H9 (cell line): ENCODE measurements around the gene GABARAP. TPM values are rescaled to one million over a fixed set of nuclear protein-coding genes. Genes with fewer than 3 reads are reported as not detected.

Source experiments
- DNase-seq: peaks from one replicate; pipeline ENCODE4 v3.0.0-alpha.2; 2017
- H2AFZ ChIP-seq: one replicate; pipeline ENCODE4 v1.6.1; 2013; ENCODE audit warnings: mild to moderate bottlenecking, low read length, control low read depth, moderate library complexity
- H2AK5ac ChIP-seq: 2 replicates; pipeline ENCODE4 v1.6.1; 2013; ENCODE audit warnings: low read length, control low read depth, mixed read lengths; ENCODE audit not compliant: insufficient read length
- H2BK120ac ChIP-seq: one replicate; pipeline ENCODE4 v1.6.1; 2013; ENCODE audit warnings: low read depth, mild to moderate bottlenecking, low read length, control low read depth, inconsistent platforms; ENCODE audit not compliant: poor library complexity, severe bottlenecking
- H2BK12ac ChIP-seq: 2 replicates; pipeline ENCODE4 v1.6.1; 2013; ENCODE audit warnings: low read length, control low read depth, mixed read lengths, low read depth; ENCODE audit not compliant: insufficient read length
- H2BK15ac ChIP-seq: 2 replicates; pipeline ENCODE4 v1.6.1; 2013; ENCODE audit warnings: low read depth, low read length, control low read depth
- H2BK20ac ChIP-seq: one replicate; pipeline ENCODE4 v1.6.1; 2013; ENCODE audit warnings: low read depth, mild to moderate bottlenecking, low read length, control low read depth, inconsistent platforms; ENCODE audit not compliant: poor library complexity, severe bottlenecking
- H2BK5ac ChIP-seq: 2 replicates; pipeline ENCODE4 v1.6.1; 2013; ENCODE audit warnings: low read length, control low read depth, mixed read lengths; ENCODE audit not compliant: insufficient read length
- H3K14ac ChIP-seq: 2 replicates; pipeline ENCODE4 v1.6.1; 2013; ENCODE audit warnings: low read length, control low read depth; ENCODE audit not compliant: insufficient read depth
- H3K18ac ChIP-seq: 2 replicates; pipeline ENCODE4 v1.6.1; 2013; ENCODE audit warnings: low read depth, mild to moderate bottlenecking, mixed read lengths, low read length, control low read depth; ENCODE audit not compliant: insufficient read length
- H3K23ac ChIP-seq: 2 replicates; pipeline ENCODE4 v1.6.1; 2013; ENCODE audit warnings: low read length, control low read depth, mixed read lengths, low read depth; ENCODE audit not compliant: insufficient read length
- H3K23me2 ChIP-seq: 2 replicates; pipeline ENCODE4 v1.6.1; 2013; ENCODE audit warnings: low read depth, mild to moderate bottlenecking, mixed read lengths, low read length, control low read depth; ENCODE audit not compliant: insufficient read length, poor library complexity, severe bottlenecking
- H3K27ac ChIP-seq: 2 replicates; pipeline ENCODE4 v1.5.1; 2013; ENCODE audit warnings: low read length, control low read depth, mixed read lengths, low read depth; ENCODE audit not compliant: insufficient read length
- H3K27me3 ChIP-seq: 2 replicates; pipeline ENCODE4 v1.6.1; 2013; ENCODE audit warnings: low read length, control low read depth, inconsistent platforms; ENCODE audit not compliant: insufficient read depth
- H3K4ac ChIP-seq: 2 replicates; pipeline ENCODE4 v1.6.1; 2013; ENCODE audit warnings: low read depth, mild to moderate bottlenecking, control low read depth, inconsistent platforms, low read length, moderate library complexity
- H3K4me1 ChIP-seq: 2 replicates; pipeline ENCODE4 v1.6.1; 2013; ENCODE audit warnings: low read length, control low read depth, inconsistent platforms; ENCODE audit not compliant: insufficient read depth
- H3K4me2 ChIP-seq: 2 replicates; pipeline ENCODE4 v1.6.1; 2013; ENCODE audit warnings: low read length, control low read depth, mixed read lengths; ENCODE audit not compliant: insufficient read length, insufficient read depth
- H3K56ac ChIP-seq: 2 replicates; pipeline ENCODE4 v1.6.1; 2013; ENCODE audit warnings: low read depth, mild to moderate bottlenecking, mixed read lengths, low read length, control low read depth; ENCODE audit not compliant: insufficient read length
- H3K79me1 ChIP-seq: 2 replicates; pipeline ENCODE4 v1.6.1; 2013; ENCODE audit warnings: low read depth, mild to moderate bottlenecking, moderate library complexity, low read length, control low read depth, inconsistent platforms; ENCODE audit not compliant: insufficient read depth, poor library complexity, severe bottlenecking
- H3K79me2 ChIP-seq: 2 replicates; pipeline ENCODE4 v1.6.1; 2013; ENCODE audit warnings: low read length, control low read depth, inconsistent platforms; ENCODE audit not compliant: insufficient read depth
- H3K9ac ChIP-seq: 2 replicates; pipeline ENCODE4 v1.6.1; 2013; ENCODE audit warnings: low read length, control low read depth, mixed read lengths; ENCODE audit not compliant: insufficient read length; ENCODE audit errors: extremely low read depth
- H3K9me3 ChIP-seq: one replicate; pipeline ENCODE4 v1.6.1; 2013; ENCODE audit warnings: low read depth, low read length, inconsistent platforms; ENCODE audit not compliant: control insufficient read depth
- H3T11ph ChIP-seq: one replicate; pipeline ENCODE4 v1.6.1; 2013; ENCODE audit warnings: mild to moderate bottlenecking, low read length, control low read depth, inconsistent platforms
- H4K20me1 ChIP-seq: one replicate; pipeline ENCODE4 v1.6.1; 2013; ENCODE audit not compliant: control insufficient read depth, insufficient read length, insufficient read depth
- H4K5ac ChIP-seq: 2 replicates; pipeline ENCODE4 v1.6.1; 2013; ENCODE audit warnings: low read depth, mild to moderate bottlenecking, mixed read lengths, low read length, control low read depth; ENCODE audit not compliant: insufficient read length
- H4K8ac ChIP-seq: replicated peaks from 2 replicates; pipeline ENCODE4 v1.6.1; 2013; ENCODE audit warnings: low read length, control low read depth, mixed read lengths, low read depth; ENCODE audit not compliant: insufficient read length
- H4K91ac ChIP-seq: 2 replicates; pipeline ENCODE4 v1.6.1; 2013; ENCODE audit warnings: low read depth, mild to moderate bottlenecking, moderate library complexity, mixed read lengths, low read length, control low read depth; ENCODE audit not compliant: insufficient read length
- H3K27ac Mint-ChIP-seq, 3 experiments: 2 replicates in 2 of 3; 3 replicates in 1 of 3; pipeline ENCODE4 v1.8.0; 2020 to 2021; ENCODE audit warnings: mixed read lengths in 3 of 3, mild to moderate bottlenecking in 1 of 3, moderate library complexity in 1 of 3
- H3K27me3 Mint-ChIP-seq: 2 replicates; pipeline ENCODE4 v1.8.0; 2021; ENCODE audit warnings: low read depth, mild to moderate bottlenecking, moderate library complexity, mixed read lengths
- H3K36me3 Mint-ChIP-seq, 3 experiments: 2 replicates in 2 of 3; 3 replicates in 1 of 3; pipeline ENCODE4 v1.8.0; 2020 to 2021; ENCODE audit warnings: low read depth in 3 of 3, mixed read lengths in 3 of 3; ENCODE audit not compliant: insufficient read depth in 1 of 3
- H3K4me1 Mint-ChIP-seq, 2 experiments: 2 replicates each; pipeline ENCODE4 v1.8.0; 2020; ENCODE audit warnings: mixed read lengths in 2 of 2
- H3K4me3 Mint-ChIP-seq, 2 experiments: 2 replicates in 1 of 2; 3 replicates in 1 of 2; pipeline ENCODE4 v1.8.0; 2020 to 2021; ENCODE audit warnings: mild to moderate bottlenecking in 2 of 2, mixed read lengths in 2 of 2, moderate library complexity in 1 of 2
- H3K9me3 Mint-ChIP-seq, 2 experiments: 2 replicates in 1 of 2; 3 replicates in 1 of 2; pipeline ENCODE4 v1.8.0; 2020; ENCODE audit warnings: mild to moderate bottlenecking in 2 of 2, mixed read lengths in 2 of 2, moderate library complexity in 1 of 2
- CTCF ChIP-seq: fragments of 200-600 bp; sonication (generic); conservative IDR thresholded peaks from 3 replicates; pipeline ENCODE4 v1.8.0; 2021; ENCODE audit warnings: antibody characterized with exemption, mild to moderate bottlenecking
- WGBS: extraction: QIAGEN DNeasy Blood & Tissue Kit; methylation state at CpG from one replicate; pipeline ENCODE4 v1.1.7; 2013; ENCODE audit warnings: missing lambda C conversion rate, low lambda C conversion rate, mixed read lengths; ENCODE audit not compliant: insufficient read length; ENCODE audit errors: extremely low coverage; 5-methylcytosine and 5-hydroxymethylcytosine counted together
- total RNA-seq: library from RNA; stranded (reverse); gene quantifications from 2 replicates; pipeline ENCODE4 v1.2.1, GENCODE V29; 2021

Gene GABARAP
- total RNA-seq, 1 experiment from 2014 or later, result 261 TPM

GRCh38 chr17:7262192-7262934, 20.1 kb upstream of the GABARAP start, which contains the start of gene CLDN7:
CLDN7 (minus strand) TSS chr17:7262478; CDS start chr17:7262043, 435 bp downstream.
- Histone ChIP-seq H3K18ac (peak within 1 kb of the TSS; percentile 98), H2AFZ (no peak within 1 kb of the TSS), H3K14ac (peak within 1 kb of the TSS; percentile 98), H2BK5ac (peak within 1 kb of the TSS; percentile 31), H2BK15ac (no peak within 1 kb of the TSS), H3K9ac (peak within 1 kb of the TSS; percentile 95), H3K9me3 (no peaks in the 10 kb centered on the region), H3K79me2 (peaks cover 7% of the 10 kb centered on the region; the same call in 1 of the 2 replicates), H2BK20ac (no peak within 1 kb of the TSS), H3K23me2 (peaks cover 25% of the 10 kb centered on the region), H3K27ac (peak within 1 kb of the TSS; percentile 55), H3T11ph (no peak within 1 kb of the TSS), H4K91ac (peak within 1 kb of the TSS; percentile 95), H3K4ac (peak within 1 kb of the TSS; percentile 91; the same call in 1 of the 2 replicates), H3K27me3 (no peaks in the 10 kb centered on the region), H3K56ac (no peak within 1 kb of the TSS), H2BK12ac (peak within 1 kb of the TSS; percentile 84), H3K79me1 (no peaks in the 10 kb centered on the region), H2AK5ac (no peak within 1 kb of the TSS), H2BK120ac (peak within 1 kb of the TSS; percentile 39), H3K4me1 (peaks cover 4% of the 10 kb centered on the region; the same call in 1 of the 2 replicates), H3K4me2 (peak within 1 kb of the TSS; percentile 76), H4K20me1 (no peaks in the 10 kb centered on the region), H4K8ac (peak within 1 kb of the TSS; percentile 25), H3K23ac (no peak within 1 kb of the TSS), H4K5ac (peak within 1 kb of the TSS; percentile 37)
- peak within 1 kb of the TSS; percentile 86 to 93 for H3K4me3 Mint-ChIP-seq
- peaks cover 0 to 4% of the 10 kb centered on the region in 2 experiments; a peak in 1 of 5 replicates for H3K9me3 Mint-ChIP-seq
- WGBS, result no CpG with 5 or more reads among the region's 64 CpGs
- H3K27me3 Mint-ChIP-seq, result peaks cover 2% of the 10 kb centered on the region; the same call in 1 of the 2 replicates
- peaks cover 32 to 48% of the 10 kb centered on the region in 2 experiments for H3K4me1 Mint-ChIP-seq
- peaks cover 3 to 30% (median 27%) of the 10 kb centered on the region in 3 experiments for H3K36me3 Mint-ChIP-seq
- peak; percentile 99 for DNase-seq
- peak; percentile 49; the same call in 2 of the 3 replicates for TF ChIP-seq CTCF
- peak within 1 kb of the TSS; percentile 96 to 100 (median 99) for H3K27ac Mint-ChIP-seq
